MM.1S (cell line): Measurements from ENCODE around the gene SLC16A9.

Source experiments
- EZH2 ChIP-seq: fragments of 300-600 bp; sonication (generic); optimal IDR thresholded peaks from 2 replicates; pipeline ENCODE3; 2017; ENCODE audit warnings: low read depth, mild to moderate bottlenecking, antibody characterized with exemption, low read length, mixed read lengths
- EZH2phosphoT487 ChIP-seq: fragments of 300-600 bp; sonication (generic); IDR thresholded peaks from 2 replicates; pipeline ENCODE4 v1.6.1; 2018; ENCODE audit warnings: antibody characterized with exemption, low read length
- TF ChIP-seq, protein P1 (sequence below): fragments of 300-600 bp; sonication (generic); IDR thresholded peaks from 2 replicates; pipeline ENCODE4 v1.5.1; 2016; ENCODE audit warnings: antibody characterized with exemption, low read length, mixed read lengths

GRCh38 chr10:59750155-59750945, 40.7 kb upstream of the SLC16A9 start:
- TF ChIP-seq, protein P1, sequence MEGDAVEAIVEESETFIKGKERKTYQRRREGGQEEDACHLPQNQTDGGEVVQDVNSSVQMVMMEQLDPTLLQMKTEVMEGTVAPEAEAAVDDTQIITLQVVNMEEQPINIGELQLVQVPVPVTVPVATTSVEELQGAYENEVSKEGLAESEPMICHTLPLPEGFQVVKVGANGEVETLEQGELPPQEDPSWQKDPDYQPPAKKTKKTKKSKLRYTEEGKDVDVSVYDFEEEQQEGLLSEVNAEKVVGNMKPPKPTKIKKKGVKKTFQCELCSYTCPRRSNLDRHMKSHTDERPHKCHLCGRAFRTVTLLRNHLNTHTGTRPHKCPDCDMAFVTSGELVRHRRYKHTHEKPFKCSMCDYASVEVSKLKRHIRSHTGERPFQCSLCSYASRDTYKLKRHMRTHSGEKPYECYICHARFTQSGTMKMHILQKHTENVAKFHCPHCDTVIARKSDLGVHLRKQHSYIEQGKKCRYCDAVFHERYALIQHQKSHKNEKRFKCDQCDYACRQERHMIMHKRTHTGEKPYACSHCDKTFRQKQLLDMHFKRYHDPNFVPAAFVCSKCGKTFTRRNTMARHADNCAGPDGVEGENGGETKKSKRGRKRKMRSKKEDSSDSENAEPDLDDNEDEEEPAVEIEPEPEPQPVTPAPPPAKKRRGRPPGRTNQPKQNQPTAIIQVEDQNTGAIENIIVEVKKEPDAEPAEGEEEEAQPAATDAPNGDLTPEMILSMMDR, result no peak
- no peak for TF ChIP-seq EZH2phosphoT487
- TF ChIP-seq EZH2, result no peak
